HEK293 (cell line): ENCODE measurements around the gene ACRBP.
A peak's percentile ranks its signal among the peaks of the same experiment; 100 is the strongest.

Source experiments
- CTCF ChIA-PET: fragments of 350-600 bp; formaldehyde crosslinking; extraction: SDS; loops from one replicate; lab custom pipeline; 2021; ENCODE audit warnings: antibody characterized with exemption; lab: Yijun Ruan, JAX
- POLR2A ChIA-PET: fragments of 300-600 bp; formaldehyde crosslinking; extraction: SDS; loops from one replicate; lab custom pipeline; 2020; ENCODE audit warnings: antibody characterized with exemption, inconsistent platforms; lab: Yijun Ruan, JAX
- H3K27ac ChIP-seq: fragments of 200-500 bp; sonication (Bioruptor generic); 2 replicates; pipeline ENCODE4 v1.5.1; 2014; ENCODE audit warnings: low read depth, low read length, control low read depth, inconsistent platforms; ENCODE audit errors: extremely low read depth
- H3K36me3 ChIP-seq, 2 experiments: fragments of 200-500 bp in 1 of 2; sonication (Bioruptor generic) in 1 of 2; 1 replicate in 1 of 2; 2 replicates in 1 of 2; pipeline ENCODE4 v1.5.1; 2014 to 2017; ENCODE audit warnings: inconsistent platforms in 2 of 2, low read length in 2 of 2; ENCODE audit not compliant: control insufficient read depth in 2 of 2, insufficient read depth in 1 of 2
- H3K4me1 ChIP-seq: fragments of 200-500 bp; sonication (Bioruptor generic); 2 replicates; pipeline ENCODE4 v1.5.1; 2014; ENCODE audit warnings: mild to moderate bottlenecking, low read length, inconsistent platforms; ENCODE audit not compliant: control insufficient read depth, insufficient read depth
- H3K4me3 ChIP-seq: 2 replicates; pipeline ENCODE4 v1.5.1; 2011; ENCODE audit warnings: low read depth, mild to moderate bottlenecking, control low read depth, low read length, moderate library complexity
- H3K9me3 ChIP-seq: fragments of 200-500 bp; sonication (Bioruptor generic); 2 replicates; pipeline ENCODE4 v1.5.1; 2014; ENCODE audit warnings: low read depth, low read length, inconsistent platforms; ENCODE audit not compliant: control insufficient read depth, insufficient read depth
- BCL11B ChIP-seq: fragments of 450-650 bp; formaldehyde crosslinking; IDR thresholded peaks from 2 replicates; pipeline ENCODE4 v1.5.1; 2016; ENCODE audit warnings: low read depth, missing biosample characterization, missing genetic modification characterization
- FEZF1 ChIP-seq: fragments of 450-650 bp; formaldehyde crosslinking; IDR thresholded peaks from 2 replicates; pipeline ENCODE4 v1.5.1; 2016; ENCODE audit warnings: missing biosample characterization, missing genetic modification characterization
- GLI4 ChIP-seq: fragments of 450-650 bp; formaldehyde crosslinking; IDR thresholded peaks from 2 replicates; pipeline ENCODE4 v1.5.1; 2016; ENCODE audit warnings: missing biosample characterization, missing genetic modification characterization
- MEIS1 ChIP-seq: sonication (generic); formaldehyde crosslinking; IDR thresholded peaks from 2 replicates; pipeline ENCODE4 v1.8.1; 2022; ENCODE audit warnings: missing genetic modification reagents, mild to moderate bottlenecking, borderline replicate concordance
- MYNN ChIP-seq: fragments of 450-650 bp; formaldehyde crosslinking; IDR thresholded peaks from 2 replicates; pipeline ENCODE4 v1.5.1; 2016; ENCODE audit warnings: missing biosample characterization, missing genetic modification characterization, borderline replicate concordance
- ZBTB26 ChIP-seq: fragments of 450-650 bp; formaldehyde crosslinking; optimal IDR thresholded peaks from 2 replicates; pipeline ENCODE3; 2016; ENCODE audit warnings: missing biosample characterization, mild to moderate bottlenecking, missing genetic modification characterization
- ZBTB7A ChIP-seq: fragments of 450-650 bp; formaldehyde crosslinking; IDR thresholded peaks from 2 replicates; pipeline ENCODE4 v1.5.1; 2016; ENCODE audit warnings: low read depth, missing biosample characterization, missing genetic modification characterization
- ZFHX2 ChIP-seq: fragments of 450-650 bp; formaldehyde crosslinking; conservative IDR thresholded peaks from 2 replicates; pipeline ENCODE4 v1.5.1; 2016; ENCODE audit warnings: missing biosample characterization, missing genetic modification characterization
- ZFP41 ChIP-seq: fragments of 450-650 bp; formaldehyde crosslinking; IDR thresholded peaks from 2 replicates; pipeline ENCODE4 v1.5.1; 2016; ENCODE audit warnings: missing biosample characterization, missing genetic modification characterization, borderline replicate concordance
- ZNF10 ChIP-seq: fragments of 450-650 bp; formaldehyde crosslinking; IDR thresholded peaks from 2 replicates; pipeline ENCODE4 v1.5.1; 2017; ENCODE audit warnings: missing biosample characterization, missing genetic modification characterization
- ZNF140 ChIP-seq: fragments of 450-650 bp; formaldehyde crosslinking; IDR thresholded peaks from 2 replicates; pipeline ENCODE4 v1.5.1; 2016; ENCODE audit warnings: missing biosample characterization, missing genetic modification characterization
- ZNF174 ChIP-seq: fragments of 450-650 bp; formaldehyde crosslinking; IDR thresholded peaks from 2 replicates; pipeline ENCODE4 v1.5.0; 2017; ENCODE audit warnings: missing biosample characterization, mild to moderate bottlenecking, missing genetic modification characterization
- ZNF214 ChIP-seq: fragments of 450-650 bp; formaldehyde crosslinking; IDR thresholded peaks from 2 replicates; pipeline ENCODE4 v1.5.1; 2017; ENCODE audit warnings: missing biosample characterization, mild to moderate bottlenecking, missing genetic modification characterization, borderline replicate concordance
- ZNF292 ChIP-seq: fragments of 450-650 bp; formaldehyde crosslinking; IDR thresholded peaks from 2 replicates; pipeline ENCODE4 v1.5.1; 2016; ENCODE audit warnings: low read depth, missing biosample characterization, missing genetic modification characterization, borderline replicate concordance
- ZNF394 ChIP-seq: fragments of 450-650 bp; formaldehyde crosslinking; IDR thresholded peaks from 2 replicates; pipeline ENCODE4 v1.5.1; 2016; ENCODE audit warnings: missing biosample characterization, missing genetic modification characterization, mild to moderate bottlenecking, moderate library complexity, borderline replicate concordance
- ZNF561 ChIP-seq: fragments of 450-650 bp; IDR thresholded peaks from 2 replicates; pipeline ENCODE4 v1.5.1; 2018; ENCODE audit warnings: missing biosample characterization, missing genetic modification characterization, borderline replicate concordance
- ZNF623 ChIP-seq: fragments of 450-650 bp; formaldehyde crosslinking; IDR thresholded peaks from 2 replicates; pipeline ENCODE4 v1.5.1; 2016; ENCODE audit warnings: missing biosample characterization, missing genetic modification characterization
- ZNF645 ChIP-seq: fragments of 450-650 bp; formaldehyde crosslinking; IDR thresholded peaks from 2 replicates; pipeline ENCODE4; 2016; ENCODE audit warnings: missing biosample characterization, missing genetic modification characterization
- ZNF664 ChIP-seq: fragments of 450-650 bp; formaldehyde crosslinking; IDR thresholded peaks from 2 replicates; pipeline ENCODE4 v1.5.1; 2016; ENCODE audit warnings: missing biosample characterization, missing genetic modification characterization
- ZNF768 ChIP-seq: fragments of 450-650 bp; formaldehyde crosslinking; IDR thresholded peaks from 2 replicates; pipeline ENCODE4 v1.5.1; 2018; ENCODE audit warnings: missing biosample characterization, mild to moderate bottlenecking, missing genetic modification characterization
- TF ChIP-seq, protein P1 (sequence below): fragments of 450-650 bp; formaldehyde crosslinking; IDR thresholded peaks from 2 replicates; pipeline ENCODE4 v1.5.1; 2016; ENCODE audit warnings: missing biosample characterization, missing genetic modification characterization
- TF ChIP-seq, protein P2 (sequence below): fragments of 450-650 bp; formaldehyde crosslinking; IDR thresholded peaks from 2 replicates; pipeline ENCODE4 v1.5.1; 2017; ENCODE audit warnings: missing biosample characterization, missing genetic modification characterization
- TF ChIP-seq, protein P3 (sequence below): fragments of 450-650 bp; formaldehyde crosslinking; IDR thresholded peaks from 2 replicates; pipeline ENCODE4 v1.5.1; 2016; ENCODE audit warnings: missing biosample characterization, missing genetic modification characterization
- TF ChIP-seq, protein P4 (sequence below): fragments of 450-650 bp; formaldehyde crosslinking; IDR thresholded peaks from 2 replicates; pipeline ENCODE4 v1.5.1; 2017; ENCODE audit warnings: missing biosample characterization, missing genetic modification characterization
- TF ChIP-seq, protein P5 (sequence below): fragments of 450-650 bp; formaldehyde crosslinking; IDR thresholded peaks from 2 replicates; pipeline ENCODE4 v1.5.1; 2016; ENCODE audit warnings: missing biosample characterization, missing genetic modification characterization, low read depth

The ACRBP gene

GRCh38 chr12:6662906-6663742 is 15.9 kb upstream of the ACRBP start, which contains the start of gene ING4:
ING4 (minus strand) TSS chr12:6663119; CDS start chr12:6663101, 18 bp downstream.
- H3K4me3 ChIP-seq, result peak within 1 kb of the TSS; percentile 76
- H3K36me3 ChIP-seq, result peaks cover 12 to 28% of the 10 kb centered on the region in 2 experiments
- ChIA-PET POLR2A (interaction anchor here (0.6 to 2.5 kb wide), 2 partner anchors 26 to 196 kb away, joined by 4 to 25 read pairs; partner anchors contain the start of gene ZNF384), CTCF (interaction anchor here (0.5 to 2.8 kb wide), 7 partner anchors 11 to 118 kb away, joined by 3 to 27 read pairs (median 3); partner anchors contain the start of gene LAG3)
- H3K9me3 ChIP-seq, result no peaks in the 10 kb centered on the region
- peak within 1 kb of the TSS; percentile 70 for H3K27ac ChIP-seq
- H3K4me1 ChIP-seq, result peaks cover 7% of the 10 kb centered on the region; the same call in 1 of the 2 replicates
- peak; percentile 52 for TF ChIP-seq ZBTB26 (tag by site-specific recombination)
- TF ChIP-seq ZNF140 (tag by site-specific recombination), result no peak
- TF ChIP-seq ZNF214 (tag by site-specific recombination), result no peak
- no peak for TF ChIP-seq MEIS1 (CRISPR knock-in tag)
- no peak for TF ChIP-seq ZBTB7A
- TF ChIP-seq ZNF292, result no peak
- no peak for TF ChIP-seq ZNF664 (tag by site-specific recombination)
- TF ChIP-seq, protein P1, sequence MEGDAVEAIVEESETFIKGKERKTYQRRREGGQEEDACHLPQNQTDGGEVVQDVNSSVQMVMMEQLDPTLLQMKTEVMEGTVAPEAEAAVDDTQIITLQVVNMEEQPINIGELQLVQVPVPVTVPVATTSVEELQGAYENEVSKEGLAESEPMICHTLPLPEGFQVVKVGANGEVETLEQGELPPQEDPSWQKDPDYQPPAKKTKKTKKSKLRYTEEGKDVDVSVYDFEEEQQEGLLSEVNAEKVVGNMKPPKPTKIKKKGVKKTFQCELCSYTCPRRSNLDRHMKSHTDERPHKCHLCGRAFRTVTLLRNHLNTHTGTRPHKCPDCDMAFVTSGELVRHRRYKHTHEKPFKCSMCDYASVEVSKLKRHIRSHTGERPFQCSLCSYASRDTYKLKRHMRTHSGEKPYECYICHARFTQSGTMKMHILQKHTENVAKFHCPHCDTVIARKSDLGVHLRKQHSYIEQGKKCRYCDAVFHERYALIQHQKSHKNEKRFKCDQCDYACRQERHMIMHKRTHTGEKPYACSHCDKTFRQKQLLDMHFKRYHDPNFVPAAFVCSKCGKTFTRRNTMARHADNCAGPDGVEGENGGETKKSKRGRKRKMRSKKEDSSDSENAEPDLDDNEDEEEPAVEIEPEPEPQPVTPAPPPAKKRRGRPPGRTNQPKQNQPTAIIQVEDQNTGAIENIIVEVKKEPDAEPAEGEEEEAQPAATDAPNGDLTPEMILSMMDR (tag by site-specific recombination), result no peak
- TF ChIP-seq ZNF623, result peak; percentile 42; the same call in 1 of the 2 replicates
- TF ChIP-seq ZNF394, result peak; percentile 74
- TF ChIP-seq ZNF561 (tag by site-specific recombination), result peak; percentile 95
- no peak for TF ChIP-seq ZNF768 (tag by site-specific recombination)
- no peak for TF ChIP-seq ZNF174 (tag by site-specific recombination)
- TF ChIP-seq, protein P2, sequence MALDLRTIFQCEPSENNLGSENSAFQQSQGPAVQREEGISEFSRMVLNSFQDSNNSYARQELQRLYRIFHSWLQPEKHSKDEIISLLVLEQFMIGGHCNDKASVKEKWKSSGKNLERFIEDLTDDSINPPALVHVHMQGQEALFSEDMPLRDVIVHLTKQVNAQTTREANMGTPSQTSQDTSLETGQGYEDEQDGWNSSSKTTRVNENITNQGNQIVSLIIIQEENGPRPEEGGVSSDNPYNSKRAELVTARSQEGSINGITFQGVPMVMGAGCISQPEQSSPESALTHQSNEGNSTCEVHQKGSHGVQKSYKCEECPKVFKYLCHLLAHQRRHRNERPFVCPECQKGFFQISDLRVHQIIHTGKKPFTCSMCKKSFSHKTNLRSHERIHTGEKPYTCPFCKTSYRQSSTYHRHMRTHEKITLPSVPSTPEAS (tag by site-specific recombination), result 0 out of 2 replicates have a peak, but pooled peaks have one; percentile 7
- 0 out of 2 replicates have a peak, but pooled peaks have one; percentile 34 for TF ChIP-seq ZNF10 (tag by site-specific recombination)
- TF ChIP-seq, protein P3, sequence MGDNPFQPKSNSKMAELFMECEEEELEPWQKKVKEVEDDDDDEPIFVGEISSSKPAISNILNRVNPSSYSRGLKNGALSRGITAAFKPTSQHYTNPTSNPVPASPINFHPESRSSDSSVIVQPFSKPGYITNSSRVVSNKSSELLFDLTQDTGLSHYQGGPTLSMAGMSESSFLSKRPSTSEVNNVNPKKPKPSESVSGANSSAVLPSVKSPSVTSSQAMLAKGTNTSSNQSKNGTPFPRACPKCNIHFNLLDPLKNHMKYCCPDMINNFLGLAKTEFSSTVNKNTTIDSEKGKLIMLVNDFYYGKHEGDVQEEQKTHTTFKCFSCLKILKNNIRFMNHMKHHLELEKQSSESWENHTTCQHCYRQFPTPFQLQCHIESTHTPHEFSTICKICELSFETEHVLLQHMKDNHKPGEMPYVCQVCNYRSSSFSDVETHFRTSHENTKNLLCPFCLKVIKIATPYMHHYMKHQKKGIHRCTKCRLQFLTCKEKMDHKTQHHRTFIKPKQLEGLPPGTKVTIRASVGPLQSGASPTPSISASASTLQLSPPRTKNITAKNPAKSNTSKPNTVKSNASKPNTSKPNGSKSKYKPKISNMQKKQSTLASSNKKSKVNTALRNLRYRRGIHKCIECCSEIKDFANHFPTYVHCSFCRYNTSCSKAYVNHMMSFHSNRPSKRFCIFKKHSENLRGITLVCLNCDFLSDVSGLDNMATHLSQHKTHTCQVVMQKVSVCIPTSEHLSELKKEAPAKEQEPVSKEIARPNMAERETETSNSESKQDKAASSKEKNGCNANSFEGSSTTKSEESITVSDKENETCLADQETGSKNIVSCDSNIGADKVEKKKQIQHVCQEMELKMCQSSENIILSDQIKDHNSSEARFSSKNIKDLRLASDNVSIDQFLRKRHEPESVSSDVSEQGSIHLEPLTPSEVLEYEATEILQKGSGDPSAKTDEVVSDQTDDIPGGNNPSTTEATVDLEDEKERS (tag by site-specific recombination), result no peak
- TF ChIP-seq, protein P4, sequence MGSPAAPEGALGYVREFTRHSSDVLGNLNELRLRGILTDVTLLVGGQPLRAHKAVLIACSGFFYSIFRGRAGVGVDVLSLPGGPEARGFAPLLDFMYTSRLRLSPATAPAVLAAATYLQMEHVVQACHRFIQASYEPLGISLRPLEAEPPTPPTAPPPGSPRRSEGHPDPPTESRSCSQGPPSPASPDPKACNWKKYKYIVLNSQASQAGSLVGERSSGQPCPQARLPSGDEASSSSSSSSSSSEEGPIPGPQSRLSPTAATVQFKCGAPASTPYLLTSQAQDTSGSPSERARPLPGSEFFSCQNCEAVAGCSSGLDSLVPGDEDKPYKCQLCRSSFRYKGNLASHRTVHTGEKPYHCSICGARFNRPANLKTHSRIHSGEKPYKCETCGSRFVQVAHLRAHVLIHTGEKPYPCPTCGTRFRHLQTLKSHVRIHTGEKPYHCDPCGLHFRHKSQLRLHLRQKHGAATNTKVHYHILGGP (tag by site-specific recombination), result no peak
- TF ChIP-seq, protein P5, sequence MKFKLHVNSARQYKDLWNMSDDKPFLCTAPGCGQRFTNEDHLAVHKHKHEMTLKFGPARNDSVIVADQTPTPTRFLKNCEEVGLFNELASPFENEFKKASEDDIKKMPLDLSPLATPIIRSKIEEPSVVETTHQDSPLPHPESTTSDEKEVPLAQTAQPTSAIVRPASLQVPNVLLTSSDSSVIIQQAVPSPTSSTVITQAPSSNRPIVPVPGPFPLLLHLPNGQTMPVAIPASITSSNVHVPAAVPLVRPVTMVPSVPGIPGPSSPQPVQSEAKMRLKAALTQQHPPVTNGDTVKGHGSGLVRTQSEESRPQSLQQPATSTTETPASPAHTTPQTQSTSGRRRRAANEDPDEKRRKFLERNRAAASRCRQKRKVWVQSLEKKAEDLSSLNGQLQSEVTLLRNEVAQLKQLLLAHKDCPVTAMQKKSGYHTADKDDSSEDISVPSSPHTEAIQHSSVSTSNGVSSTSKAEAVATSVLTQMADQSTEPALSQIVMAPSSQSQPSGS (tag by site-specific recombination), result peak; percentile 100
- no peak for TF ChIP-seq BCL11B (tag by site-specific recombination)
- TF ChIP-seq GLI4 (tag by site-specific recombination), result no peak
- peak; percentile 91 for TF ChIP-seq ZFHX2
- no peak for TF ChIP-seq MYNN
- TF ChIP-seq ZNF645, result no peak
- no peak for TF ChIP-seq ZFP41
- peak; percentile 78 for TF ChIP-seq FEZF1
